ENCODE measurements around the gene IL36RN. TPM values are rescaled to one million over a fixed set of nuclear protein-coding genes. Genes with fewer than 3 reads are reported as not detected.

IL36RN gene
- total and polyA plus RNA-seq, 2 of the 13 experiments (the other 11 are each of a cell fraction or from before 2014, with no cell fraction given) = not detected

- TF ChIP-seq, protein P1, sequence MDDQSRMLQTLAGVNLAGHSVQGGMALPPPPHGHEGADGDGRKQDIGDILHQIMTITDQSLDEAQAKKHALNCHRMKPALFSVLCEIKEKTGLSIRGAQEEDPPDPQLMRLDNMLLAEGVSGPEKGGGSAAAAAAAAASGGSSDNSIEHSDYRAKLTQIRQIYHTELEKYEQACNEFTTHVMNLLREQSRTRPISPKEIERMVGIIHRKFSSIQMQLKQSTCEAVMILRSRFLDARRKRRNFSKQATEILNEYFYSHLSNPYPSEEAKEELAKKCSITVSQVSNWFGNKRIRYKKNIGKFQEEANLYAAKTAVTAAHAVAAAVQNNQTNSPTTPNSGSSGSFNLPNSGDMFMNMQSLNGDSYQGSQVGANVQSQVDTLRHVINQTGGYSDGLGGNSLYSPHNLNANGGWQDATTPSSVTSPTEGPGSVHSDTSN (CRISPR knock-in tag; IDR thresholded peaks at IDR 0.05; ENCODE audit: borderline replicate concordance) = no peak
These were observed 8.7 kb downstream of the IL36RN start, which contains the start of gene IL1F10 (continued) for GRCh38 chr2:113067681-113068080.

GRCh38 chr2:113068249-113068648 is 9.3 kb downstream of the IL36RN start:
- no peak for FAIRE-seq
- H3K79me2 ChIP-seq (ENCODE audit: insufficient read depth, low read length) = no peaks in the 10 kb centered on the region
- BruUV-seq (replicated peaks) = no TSS peak
- ChIA-PET CTCF (ENCODE audit: low intra/inter-chr PET ratio, low total read pairs) (no interaction called here), POLR2A (interaction anchor here (0.6 kb wide), 1 partner anchor 136 kb away, joined by 3 read pairs; no protein-coding TSS in a partner anchor)
- peaks cover 0 to 5% of the 10 kb centered on the region in 2 experiments; a peak in 1 of 5 replicates for H3K27me3 ChIP-seq (ENCODE audit: control insufficient read depth in 1 of 2, insufficient read depth in 2 of 2, low read length in 2 of 2)
- H3K4me1 ChIP-seq (ENCODE audit: insufficient read depth, low read length) = no peaks in the 10 kb centered on the region
- H4K20me1 ChIP-seq (ENCODE audit: insufficient read depth, low read length) = no peaks in the 10 kb centered on the region
- no peaks in the 10 kb centered on the region for H3K9me3 ChIP-seq (ENCODE audit: low read length)
- no peak overlapping the region for H3K27ac ChIP-seq (ENCODE audit: extremely low read length, insufficient read depth, low read length)
- intact Hi-C loops (cut with micrococcal nuclease; ENCODE audit: unreplicated experiment) (no loop called here), in situ Hi-C loops (cut with HindIII; ENCODE audit: extremely low pct_ligation_motif_present, low pct_unique_long_range_greater_than_20kb) (no loop called here)
- no peak overlapping the region for H2AFZ ChIP-seq (ENCODE audit: low read length)
- TF ChIP-seq, protein P2, sequence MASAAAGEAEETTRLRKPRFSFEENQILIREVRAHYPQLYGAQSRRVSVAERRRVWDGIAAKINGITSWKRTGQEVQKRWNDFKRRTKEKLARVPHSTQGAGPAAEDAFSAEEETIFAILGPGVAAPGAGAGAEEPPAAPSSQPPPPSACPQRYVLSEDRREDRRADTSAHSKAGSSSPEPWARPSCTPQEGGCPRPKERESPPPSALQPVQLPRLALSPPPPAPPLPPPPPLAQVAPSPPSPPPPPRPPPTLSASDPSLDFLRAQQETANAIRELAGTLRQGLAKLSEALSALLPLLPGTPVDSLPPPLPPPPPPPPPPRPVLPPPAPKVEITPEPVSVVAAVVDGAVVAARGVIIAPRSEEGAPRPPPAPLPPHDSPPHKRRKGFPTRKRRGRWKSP (CRISPR knock-in tag; IDR thresholded peaks at IDR 0.05) = no peak
- TF ChIP-seq RFX1 (IDR thresholded peaks at IDR 0.05) (no peak), ZSCAN29 (CRISPR knock-in tag; conservative IDR thresholded peaks at IDR 0.05) (no peak), THAP11 (CRISPR knock-in tag; IDR thresholded peaks at IDR 0.05) (no peak), SMARCC2 (IDR thresholded peaks at IDR 0.05) (no peak), ZBTB21 (CRISPR knock-in tag; IDR thresholded peaks at IDR 0.05) (no peak), ZNF136 (CRISPR knock-in tag; IDR thresholded peaks at IDR 0.05; ENCODE audit: low read depth) (no peak), ZNF207 (IDR thresholded peaks at IDR 0.05; ENCODE audit: borderline replicate concordance) (no peak), FOXK2 (IDR thresholded peaks at IDR 0.05) (no peak), ZNF281 (CRISPR knock-in tag; IDR thresholded peaks at IDR 0.05; ENCODE audit: borderline replicate concordance) (no peak), IKZF4 (CRISPR knock-in tag; IDR thresholded peaks at IDR 0.05; ENCODE audit: borderline replicate concordance, low read depth, not compliant biosample characterization) (no peak), ZSCAN12 (CRISPR knock-in tag; IDR thresholded peaks at IDR 0.05) (no peak)
- H3K4me2 ChIP-seq (ENCODE audit: low read depth, low read length) = no peak overlapping the region
- no peak for ATAC-seq
- no peak for DNase-seq (ENCODE audit: low spot score)
- no peak overlapping the region for H3K4me3 ChIP-seq (replicated peaks in 1 of 3; ENCODE audit: insufficient read depth in 1 of 3, low read depth in 2 of 3, low read length in 3 of 3)
- H3K36me3 ChIP-seq (replicated peaks in 1 of 2; ENCODE audit: control insufficient read depth in 1 of 2, insufficient read depth in 2 of 2, low read length in 2 of 2) = no peaks in the 10 kb centered on the region
- no peak overlapping the region for H3K9ac ChIP-seq (ENCODE audit: insufficient read depth, low read depth, low read length)
- WGBS (ENCODE audit: low lambda C conversion rate) = 3% methylated on average over 2 of the region's 2 CpGs

Measured in HepG2 (cell line).